ENCODE data around the gene HNRNPK.

The HNRNPK gene

GRCh38 chr9:83932011-83932410, 48.0 kb downstream of the HNRNPK start:
- no peak for DNase-seq

GRCh38 chr9:83930881-83931280, 49.1 kb downstream of the HNRNPK start:
- DNase-seq = no peak

- no peak for DNase-seq
Measured at GRCh38 chr9:83927591-83927990, 52.4 kb downstream of the HNRNPK start.

- peak; percentile 99 for DNase-seq
Measured at GRCh38 chr9:83920927-83921707, 58.9 kb downstream of the HNRNPK start, which contains the start of gene KIF27. TSS of gene KIF27 (minus strand) at chr9:83921432. CDS start at chr9:83915591, 5,841 bp downstream.

GRCh38 chr9:83920469-83920926, 59.5 kb downstream of the HNRNPK start:
- DNase-seq = no peak

- no peak for DNase-seq
Measured at GRCh38 chr9:83919111-83919510, 60.9 kb downstream of the HNRNPK start.
